Stimulated activated CD8-positive, alpha-beta memory T cell treated with anti-CD3 and anti-CD28 coated beads, Interleukin-15, amount 100 ng/mL, for 4 hours (primary cell): ENCODE data around the gene C16orf96.

Source experiments
- DNase-seq, 2 donors: peaks; one replicate each; pipeline ENCODE4 v3.0.0-alpha.2; 2020; ENCODE audit warnings: low read depth in 2 of 2

C16orf96 gene

DNA sequence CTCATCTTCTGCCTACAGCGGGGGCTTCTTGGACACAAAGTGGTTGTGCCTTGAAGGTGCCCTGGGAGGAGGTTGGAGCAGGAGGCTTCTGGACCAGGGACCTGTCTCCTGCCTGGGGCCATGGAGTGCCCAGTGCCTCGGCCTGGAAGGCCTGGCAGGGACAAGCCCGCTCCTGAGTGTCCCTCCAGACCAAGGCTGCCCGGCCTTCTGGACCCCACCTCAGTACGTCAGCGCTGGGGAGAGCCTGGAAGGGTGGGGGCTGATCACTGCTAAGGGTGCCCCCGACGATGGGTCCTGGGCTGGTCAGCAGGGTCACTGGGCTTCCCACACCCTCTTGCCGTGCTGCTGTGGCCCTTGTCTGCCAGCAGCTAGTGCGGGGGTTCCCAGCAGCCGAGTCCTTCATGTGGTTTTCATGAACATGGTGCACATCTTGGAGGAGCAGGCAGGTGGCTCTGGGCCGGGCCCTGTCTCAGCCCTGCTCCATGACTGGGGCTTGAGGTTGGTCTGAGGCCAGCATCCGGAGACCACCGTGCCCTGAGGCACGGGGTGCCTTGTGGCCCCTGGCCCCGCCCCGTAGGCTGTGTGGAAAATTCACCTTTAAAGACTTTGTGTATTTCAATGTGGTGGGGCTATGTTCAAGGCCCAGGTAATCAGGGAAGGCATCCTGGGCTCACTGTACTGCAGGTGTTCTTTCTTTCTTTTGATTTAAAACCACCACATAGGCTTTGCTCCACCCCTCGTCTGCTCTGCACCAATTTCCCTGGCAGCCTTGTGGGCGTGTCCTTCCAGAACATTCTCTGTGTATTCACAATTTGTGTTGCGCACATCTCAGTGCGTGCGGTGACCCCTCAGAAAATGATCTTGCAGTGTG lies 90.9 kb downstream of the C16orf96 start:
- DNase-seq, result no peak

DNA sequence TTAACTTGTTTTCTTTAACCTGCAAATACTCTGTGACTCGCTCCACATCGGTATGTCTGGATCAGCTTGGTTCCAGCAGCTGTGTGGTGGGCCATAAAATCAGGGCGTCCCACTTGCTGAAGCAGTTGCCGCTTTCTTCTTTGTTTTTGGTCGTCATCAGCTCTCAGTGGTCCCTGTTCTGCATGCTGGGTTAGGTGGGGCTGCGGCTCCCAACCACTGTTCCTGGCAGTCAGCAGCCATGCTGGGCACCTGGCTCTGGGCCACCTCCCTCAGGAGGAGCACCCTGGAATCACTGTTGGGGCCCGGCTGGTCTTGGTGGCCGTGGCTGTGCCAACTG lies 91.5 kb downstream of the C16orf96 start:
- DNase-seq, result no peak

DNA sequence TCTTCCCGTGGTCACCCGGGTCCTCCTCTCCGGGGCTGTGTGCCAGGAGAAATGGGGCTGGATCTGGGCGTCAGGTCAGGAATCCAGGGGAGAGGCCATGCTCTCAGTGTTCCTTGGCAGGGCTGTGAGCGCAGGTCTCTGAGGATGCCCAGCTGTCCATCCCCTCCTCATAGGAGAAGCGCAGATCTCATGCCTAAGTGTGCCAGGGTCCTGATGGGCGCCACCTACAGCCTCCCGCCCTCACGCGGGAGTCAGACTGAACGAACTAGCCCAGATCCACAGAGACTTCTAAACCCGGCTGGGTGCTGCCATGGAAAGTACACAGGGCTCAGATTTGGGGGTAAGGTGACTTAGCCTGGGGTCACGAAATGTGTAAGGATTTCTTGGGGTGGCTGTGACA lies 92.8 kb downstream of the C16orf96 start:
- no peak for DNase-seq

GRCh38 chr16:4649744-4650442 lies 93.8 kb downstream of the C16orf96 start:
- no peak for DNase-seq
